HG03571 (cell line): ENCODE measurements around the gene ALDH1L1.

Experiments
- ATAC-seq: cut with Tn5 transposase; IDR thresholded peaks from one replicate; pipeline ENCODE4 v1.9.1; 2021; ENCODE audit not compliant: unreplicated experiment

Gene ALDH1L1

GRCh38 chr3:126058666-126059065 lies 121.7 kb downstream of the ALDH1L1 start:
- ATAC-seq: no peak

DNA sequence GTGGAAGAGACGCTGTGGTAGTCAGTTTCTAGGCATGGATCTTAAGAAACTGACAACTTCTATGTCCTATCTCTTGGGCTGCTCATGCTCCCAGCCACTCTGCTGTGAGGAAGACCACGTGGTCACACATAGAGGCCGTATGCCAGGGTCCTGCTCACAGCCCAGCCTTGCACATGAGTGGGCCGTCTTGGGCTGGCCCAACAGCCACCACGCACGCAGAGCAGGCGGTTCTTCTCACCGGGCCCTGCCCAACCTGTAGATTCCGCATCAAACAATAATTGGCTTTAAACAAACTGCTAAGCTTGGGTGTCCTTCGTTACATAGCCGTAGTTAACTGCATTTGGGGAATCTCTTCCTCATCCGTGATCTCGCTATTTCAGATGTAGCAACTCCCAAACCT lies 122.5 kb downstream of the ALDH1L1 start:
- no peak for ATAC-seq

- no peak for ATAC-seq
Observed at GRCh38 chr3:126057501-126057819, 122.9 kb downstream of the ALDH1L1 start.

DNA sequence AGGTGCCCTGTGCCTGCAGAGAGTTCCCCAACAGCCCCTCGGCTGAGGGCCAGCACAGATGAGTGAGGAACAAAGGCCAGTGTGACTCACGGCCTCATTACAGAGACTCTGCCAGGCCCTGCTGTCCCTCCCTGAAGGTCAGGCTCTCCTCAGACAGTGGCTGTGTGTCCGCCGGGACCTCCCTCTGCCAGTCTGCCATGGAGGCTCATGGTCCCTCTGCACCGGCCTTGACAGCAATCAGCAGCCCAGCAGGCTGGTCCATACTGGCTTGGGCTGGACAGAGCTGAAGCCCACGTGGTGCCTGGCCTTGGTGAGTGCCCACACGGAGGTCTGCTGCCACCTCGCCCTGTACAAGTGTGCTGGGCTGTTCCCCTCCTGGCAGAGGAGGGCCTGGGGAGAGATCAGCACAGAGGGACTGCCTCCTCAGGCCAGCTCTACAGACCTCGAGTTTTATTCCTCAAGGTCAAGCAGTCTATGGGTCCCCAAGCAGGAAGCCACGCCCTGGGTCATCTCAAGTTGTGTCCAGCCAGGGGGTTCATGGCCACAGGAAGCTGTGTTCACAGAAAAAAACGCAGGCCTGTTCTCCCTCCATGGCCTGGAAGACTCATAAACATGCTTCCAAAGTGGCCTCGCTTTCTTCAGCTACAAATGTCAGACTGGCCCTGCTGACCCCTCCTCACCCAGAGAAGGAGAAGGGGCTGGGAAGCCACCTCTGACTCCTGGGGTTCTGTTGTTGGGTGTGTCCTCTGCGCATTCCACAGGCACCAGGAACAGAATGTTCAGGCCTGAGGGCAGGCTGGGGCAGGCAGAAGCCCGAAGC lies 123.5 kb downstream of the ALDH1L1 start:
- ATAC-seq: no peak

DNA sequence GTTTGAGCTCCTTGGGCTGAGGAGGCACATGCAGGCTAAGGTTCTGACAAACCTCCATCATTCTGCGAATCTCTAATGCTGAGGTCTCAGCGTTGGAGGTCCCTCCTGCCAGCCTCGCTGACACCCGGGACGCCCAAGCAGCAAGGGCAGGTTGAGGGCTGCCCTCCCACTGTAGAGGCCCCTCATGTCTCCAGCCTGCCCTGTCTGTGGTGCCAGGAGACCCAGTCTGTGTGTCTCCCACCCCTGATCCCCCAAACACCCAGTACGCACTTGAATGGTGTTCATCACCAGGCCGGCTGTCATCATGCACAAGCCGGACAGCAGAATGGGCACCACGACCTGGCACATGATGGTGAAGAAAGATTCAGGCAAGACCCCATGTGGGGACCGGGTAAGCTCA lies 124.3 kb downstream of the ALDH1L1 start:
- ATAC-seq: no peak

DNA sequence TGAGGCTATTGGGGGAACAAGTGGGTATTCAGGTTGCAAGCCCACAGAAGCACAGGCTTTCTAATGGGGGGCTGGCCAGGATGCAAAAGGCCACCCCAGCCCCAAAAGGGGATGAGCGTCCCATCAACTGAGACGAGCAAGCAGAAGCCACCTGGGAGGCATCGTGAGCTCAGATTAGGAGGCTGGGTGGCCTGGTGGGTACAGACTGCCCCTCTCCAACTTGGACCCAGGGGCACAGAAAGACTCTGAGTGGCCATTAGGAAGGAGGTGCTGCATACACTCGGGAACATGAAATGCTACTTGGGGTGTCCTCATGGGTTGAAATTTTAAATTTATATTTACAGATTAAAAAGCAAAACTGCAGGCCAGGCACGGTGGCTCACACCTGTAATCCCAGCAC lies 125.5 kb downstream of the ALDH1L1 start:
- ATAC-seq: no peak

- ATAC-seq: no peak
Observed at GRCh38 chr3:126053949-126054569, 126.3 kb downstream of the ALDH1L1 start.
